Measurements from ENCODE around the gene TRIO.

The TRIO gene

GRCh38 chr5:14101922-14102321 lies 41.2 kb upstream of the TRIO start:
- WGBS, 2 donors (ENCODE audit: extremely low coverage in 2 of 2, insufficient read length in 2 of 2, insufficient replicate concordance in 1 of 2) = no CpG with 5 or more reads among the region's 2 CpGs
- Histone ChIP-seq H2AK5ac (ENCODE audit: low read depth, low read length) (no peak overlapping the region), H3K27ac (replicated peaks; ENCODE audit: low read length) (no peak overlapping the region)

DNA sequence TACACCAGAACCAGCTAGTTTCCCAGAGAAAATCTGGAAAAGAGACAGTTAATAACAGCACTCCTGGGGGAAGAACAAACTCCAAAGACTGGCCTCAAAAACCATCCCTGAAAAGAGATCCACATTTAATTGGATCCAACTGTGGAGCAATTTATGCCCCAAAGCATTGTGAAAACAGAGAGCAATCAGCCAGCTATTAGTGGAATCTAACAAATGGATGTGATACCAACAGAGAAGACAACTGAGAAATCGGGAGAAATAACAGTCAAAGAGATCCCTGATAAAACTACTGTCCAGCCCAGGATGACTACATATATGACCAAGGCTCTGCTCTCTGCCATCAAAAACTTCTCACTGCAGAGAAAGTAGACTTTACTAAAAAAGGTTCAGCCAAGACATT lies 40.5 kb upstream of the TRIO start:
- no CpG with 5 or more reads among the region's 1 CpG for WGBS, 2 donors (ENCODE audit: extremely low coverage in 2 of 2, insufficient read length in 2 of 2, insufficient replicate concordance in 1 of 2)
- Histone ChIP-seq H3K27ac (replicated peaks; ENCODE audit: low read length) (no peak overlapping the region), H2BK5ac (ENCODE audit: low read length) (no peak overlapping the region), H3K14ac (ENCODE audit: low read length) (no peak overlapping the region), H2AFZ (ENCODE audit: low read length) (no peak overlapping the region), H3K18ac (ENCODE audit: low read length) (no peak overlapping the region), H3K36me3 (replicated peaks in 1 of 2; ENCODE audit: control insufficient read depth in 2 of 2, insufficient read depth in 2 of 2, low read length in 2 of 2) (no peaks in the 10 kb centered on the region), H2BK120ac (ENCODE audit: low read depth, low read length) (no peak overlapping the region), H3K4me3 (ENCODE audit: low read length in 2 of 2) (no peak overlapping the region), H4K8ac (ENCODE audit: low read depth, low read length) (no peak overlapping the region), H3K4me1 (ENCODE audit: control insufficient read depth in 2 of 2, insufficient read depth in 1 of 2, low read depth in 1 of 2, low read length in 2 of 2) (peaks cover 0 to 5% of the 10 kb centered on the region in 2 donors), H3K9me3 (replicated peaks in 1 of 2; ENCODE audit: control insufficient read depth in 2 of 2, insufficient read depth in 1 of 2, low read depth in 1 of 2, low read length in 2 of 2) (peaks cover 0 to 5% of the 10 kb centered on the region in 2 donors), H3K79me1 (ENCODE audit: low read depth, low read length) (no peaks in the 10 kb centered on the region), H4K91ac (ENCODE audit: low read depth, low read length, poor library complexity) (no peak overlapping the region), H2AK5ac (ENCODE audit: low read depth, low read length) (no peak overlapping the region), H2BK15ac (ENCODE audit: low read length) (no peak overlapping the region), H3K23ac (ENCODE audit: low read depth, low read length, poor library complexity) (no peak overlapping the region), H3K9ac (ENCODE audit: low read depth, low read length, poor library complexity) (no peak overlapping the region), H2BK12ac (ENCODE audit: low read length) (no peak overlapping the region), H3K27me3 (ENCODE audit: control insufficient read depth in 3 of 3, insufficient read depth in 3 of 3, low read depth in 1 of 3, low read length in 3 of 3) (no peaks in the 10 kb centered on the region), H3K4ac (ENCODE audit: low read length) (no peak overlapping the region), H3K4me2 (ENCODE audit: insufficient read depth, low read length, poor library complexity, severe bottlenecking) (no peak overlapping the region)
- DNase-seq (ENCODE audit: low spot score) = no peak

More at GRCh38 chr5:14101922-14102321, 41.2 kb upstream of the TRIO start:
- H3K9me3 ChIP-seq (replicated peaks in 1 of 2; ENCODE audit: control insufficient read depth in 2 of 2, insufficient read depth in 1 of 2, low read depth in 1 of 2, low read length in 2 of 2) = peaks cover 0 to 5% of the 10 kb centered on the region in 2 donors
- H3K36me3 ChIP-seq (replicated peaks in 1 of 2; ENCODE audit: control insufficient read depth in 2 of 2, insufficient read depth in 2 of 2, low read length in 2 of 2) = no peaks in the 10 kb centered on the region
- H3K14ac ChIP-seq (ENCODE audit: low read length) = no peak overlapping the region
- H3K4me3 ChIP-seq (ENCODE audit: low read length in 2 of 2) = no peak overlapping the region
- no peak overlapping the region for H2BK12ac ChIP-seq (ENCODE audit: low read length)
- H2BK15ac ChIP-seq (ENCODE audit: low read length) = no peak overlapping the region
- peak overlapping the region; percentile 63 for H3K18ac ChIP-seq (ENCODE audit: low read length)
- no peak for DNase-seq (ENCODE audit: low spot score)
- H3K4me2 ChIP-seq (ENCODE audit: insufficient read depth, low read length, poor library complexity, severe bottlenecking) = no peak overlapping the region
- no peak overlapping the region for H3K23ac ChIP-seq (ENCODE audit: low read depth, low read length, poor library complexity)
- no peak overlapping the region for H2BK5ac ChIP-seq (ENCODE audit: low read length)
- no peak overlapping the region for H3K9ac ChIP-seq (ENCODE audit: low read depth, low read length, poor library complexity)
- H3K27me3 ChIP-seq (ENCODE audit: control insufficient read depth in 3 of 3, insufficient read depth in 3 of 3, low read depth in 1 of 3, low read length in 3 of 3) = no peaks in the 10 kb centered on the region
- peaks cover 0 to 5% of the 10 kb centered on the region in 2 donors for H3K4me1 ChIP-seq (ENCODE audit: control insufficient read depth in 2 of 2, insufficient read depth in 1 of 2, low read depth in 1 of 2, low read length in 2 of 2)
- H3K79me1 ChIP-seq (ENCODE audit: low read depth, low read length) = no peaks in the 10 kb centered on the region
- no peak overlapping the region for H4K8ac ChIP-seq (ENCODE audit: low read depth, low read length)
- no peak overlapping the region for H2BK120ac ChIP-seq (ENCODE audit: low read depth, low read length)
- no peak overlapping the region for H2AFZ ChIP-seq (ENCODE audit: low read length)
- H4K91ac ChIP-seq (ENCODE audit: low read depth, low read length, poor library complexity) = no peak overlapping the region
- no peak overlapping the region for H3K4ac ChIP-seq (ENCODE audit: low read length)

GRCh38 chr5:14105718-14106410 lies 37.3 kb upstream of the TRIO start:
- H2BK5ac ChIP-seq (ENCODE audit: low read length) = no peak overlapping the region
- H2BK120ac ChIP-seq (ENCODE audit: low read depth, low read length) = no peak overlapping the region
- H3K18ac ChIP-seq (ENCODE audit: low read length) = no peak overlapping the region
- no peak overlapping the region for H2BK12ac ChIP-seq (ENCODE audit: low read length)
- H3K79me1 ChIP-seq (ENCODE audit: low read depth, low read length) = no peaks in the 10 kb centered on the region
- DNase-seq (ENCODE audit: low spot score) = no peak
- H3K9ac ChIP-seq (ENCODE audit: low read depth, low read length, poor library complexity) = no peak overlapping the region
- H3K4me1 ChIP-seq (ENCODE audit: control insufficient read depth in 2 of 2, insufficient read depth in 1 of 2, low read depth in 1 of 2, low read length in 2 of 2) = peaks cover 0 to 5% of the 10 kb centered on the region in 2 donors
- H3K23ac ChIP-seq (ENCODE audit: low read depth, low read length, poor library complexity) = no peak overlapping the region
- no peak overlapping the region for H4K8ac ChIP-seq (ENCODE audit: low read depth, low read length)
- no peak overlapping the region for H3K4me2 ChIP-seq (ENCODE audit: insufficient read depth, low read length, poor library complexity, severe bottlenecking)
- H3K27me3 ChIP-seq (ENCODE audit: control insufficient read depth in 3 of 3, insufficient read depth in 3 of 3, low read depth in 1 of 3, low read length in 3 of 3) = no peaks in the 10 kb centered on the region
- H3K27ac ChIP-seq (replicated peaks; ENCODE audit: low read length) = no peak overlapping the region
- no peak overlapping the region for H2AK5ac ChIP-seq (ENCODE audit: low read depth, low read length)
- no peaks in the 10 kb centered on the region for H3K36me3 ChIP-seq (replicated peaks in 1 of 2; ENCODE audit: control insufficient read depth in 2 of 2, insufficient read depth in 2 of 2, low read length in 2 of 2)
- H3K9me3 ChIP-seq (replicated peaks in 1 of 2; ENCODE audit: control insufficient read depth in 2 of 2, insufficient read depth in 1 of 2, low read depth in 1 of 2, low read length in 2 of 2) = peaks cover 0 to 5% of the 10 kb centered on the region in 2 donors
- no peak overlapping the region for H2BK15ac ChIP-seq (ENCODE audit: low read length)
- no peak overlapping the region for H4K91ac ChIP-seq (ENCODE audit: low read depth, low read length, poor library complexity)
- no CpG with 5 or more reads among the region's 2 CpGs for WGBS, 2 donors (ENCODE audit: extremely low coverage in 2 of 2, insufficient read length in 2 of 2, insufficient replicate concordance in 1 of 2)
- H3K4ac ChIP-seq (ENCODE audit: low read length) = no peak overlapping the region
- no peak overlapping the region for H3K14ac ChIP-seq (ENCODE audit: low read length)
- no peak overlapping the region for H3K4me3 ChIP-seq (ENCODE audit: low read length in 2 of 2)
- H2AFZ ChIP-seq (ENCODE audit: low read length) = no peak overlapping the region

DNA sequence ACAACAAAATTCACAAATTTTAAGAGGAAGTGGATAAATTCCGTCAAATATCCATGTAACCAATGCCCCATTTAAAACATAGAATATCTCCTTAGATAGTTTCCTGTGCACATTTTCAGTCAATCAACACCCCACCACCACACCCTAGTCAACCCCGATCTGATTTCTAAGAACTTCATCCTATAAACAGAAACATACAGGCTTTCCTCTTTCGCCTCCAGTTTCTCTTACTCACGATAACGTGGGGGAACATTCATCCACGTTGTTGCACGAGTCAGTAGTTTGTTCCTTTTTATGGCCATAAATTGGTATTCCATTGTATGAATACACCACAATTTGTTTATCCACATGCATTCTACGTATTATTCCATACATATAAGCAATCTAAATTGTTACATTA lies 35.6 kb upstream of the TRIO start:
- Histone ChIP-seq H3K18ac (ENCODE audit: low read length) (no peak overlapping the region), H2AFZ (ENCODE audit: low read length) (no peak overlapping the region), H3K27me3 (ENCODE audit: control insufficient read depth in 3 of 3, insufficient read depth in 3 of 3, low read depth in 1 of 3, low read length in 3 of 3) (no peaks in the 10 kb centered on the region), H3K14ac (ENCODE audit: low read length) (no peak overlapping the region), H2BK120ac (ENCODE audit: low read depth, low read length) (no peak overlapping the region), H2AK5ac (ENCODE audit: low read depth, low read length) (no peak overlapping the region), H3K79me1 (ENCODE audit: low read depth, low read length) (no peaks in the 10 kb centered on the region), H3K4me2 (ENCODE audit: insufficient read depth, low read length, poor library complexity, severe bottlenecking) (no peak overlapping the region), H3K4me1 (ENCODE audit: control insufficient read depth in 2 of 2, insufficient read depth in 1 of 2, low read depth in 1 of 2, low read length in 2 of 2) (no peaks in the 10 kb centered on the region), H3K23ac (ENCODE audit: low read depth, low read length, poor library complexity) (no peak overlapping the region), H2BK12ac (ENCODE audit: low read length) (no peak overlapping the region), H3K9ac (ENCODE audit: low read depth, low read length, poor library complexity) (no peak overlapping the region), H3K4me3 (ENCODE audit: low read length in 2 of 2) (no peak overlapping the region), H4K91ac (ENCODE audit: low read depth, low read length, poor library complexity) (no peak overlapping the region), H2BK5ac (ENCODE audit: low read length) (no peak overlapping the region), H3K9me3 (replicated peaks in 1 of 2; ENCODE audit: control insufficient read depth in 2 of 2, insufficient read depth in 1 of 2, low read depth in 1 of 2, low read length in 2 of 2) (peaks cover 0 to 5% of the 10 kb centered on the region in 2 donors), H2BK15ac (ENCODE audit: low read length) (no peak overlapping the region), H3K27ac (replicated peaks; ENCODE audit: low read length) (no peak overlapping the region), H4K8ac (ENCODE audit: low read depth, low read length) (no peak overlapping the region), H3K4ac (ENCODE audit: low read length) (no peak overlapping the region), H3K36me3 (replicated peaks in 1 of 2; ENCODE audit: control insufficient read depth in 2 of 2, insufficient read depth in 2 of 2, low read length in 2 of 2) (no peaks in the 10 kb centered on the region)
- no peak for DNase-seq (ENCODE audit: low spot score)
- WGBS, 2 donors (ENCODE audit: extremely low coverage in 2 of 2, insufficient read length in 2 of 2, insufficient replicate concordance in 1 of 2) = no CpG with 5 or more reads among the region's 8 CpGs

Data from neuronal stem cell (in vitro differentiated cells).